CD4-positive, alpha-beta T cell (primary cell): ENCODE data around the gene TARBP2. TPM values are rescaled to one million over a fixed set of nuclear protein-coding genes. Genes with fewer than 3 reads are reported as not detected.
"Not testable (repeated sequence)": the region's sequence is repeated elsewhere in the genome, so short reads cannot be mapped to it uniquely, and the experiment has no call there.

ENCODE experiments used
- ATAC-seq: fragments of 200-7000 bp; cut with Tn5 transposase; one replicate; pipeline ENCODE4 v1.10.0; 2022; ENCODE audit warnings: mild to moderate bottlenecking; ENCODE audit not compliant: poor library complexity
- CTCF ChIA-PET: fragments of 350-600 bp; sonication (Branson Sonifier 250); formaldehyde crosslinking; loops from one replicate; lab custom pipeline; 2021; ENCODE audit warnings: antibody characterized with exemption, inconsistent platforms; lab: Charles Lee
- POLR2A ChIA-PET: fragments of 350-600 bp; sonication (Branson Sonifier 250); formaldehyde crosslinking; loops from one replicate; lab custom pipeline; 2021; ENCODE audit warnings: antibody characterized with exemption, inconsistent platforms; lab: Charles Lee
- DNase-seq, 14 experiments: peaks; one replicate each; pipeline ENCODE4 v3.0.0-alpha.2; 2013 to 2020; ENCODE audit warnings: mixed read lengths in 2 of 14
- H3K27ac ChIP-seq, 2 donors: one replicate each; pipeline versions ENCODE4 v1.5.1 to v1.7.0; 2013; ENCODE audit warnings: low read length in 2 of 2, low read depth in 1 of 2, mild to moderate bottlenecking in 1 of 2
- H3K27me3 ChIP-seq, 2 experiments: 1 replicate in 1 of 2; 2 replicates in 1 of 2; pipeline versions ENCODE4 v1.6.1 to v1.7.0; 2013; ENCODE audit warnings: low read length in 2 of 2, control low read depth in 1 of 2, mild to moderate bottlenecking in 1 of 2, moderate library complexity in 1 of 2; ENCODE audit not compliant: insufficient read depth in 2 of 2, control insufficient read depth in 1 of 2
- H3K36me3 ChIP-seq: one replicate; pipeline ENCODE4 v1.6.1; 2013; ENCODE audit warnings: low read length, control low read depth; ENCODE audit not compliant: insufficient read depth
- H3K4me1 ChIP-seq: one replicate; pipeline ENCODE4 v1.6.1; 2013; ENCODE audit warnings: low read length, control low read depth; ENCODE audit not compliant: insufficient read depth
- H3K4me3 ChIP-seq: one replicate; pipeline ENCODE4 v1.5.1; 2013; ENCODE audit warnings: mild to moderate bottlenecking, low read length, moderate library complexity
- H3K9me3 ChIP-seq, 2 experiments: 1 replicate in 1 of 2; 2 replicates in 1 of 2; pipeline versions ENCODE4 v1.6.1 to v1.7.0; 2013; ENCODE audit warnings: low read length in 2 of 2, mild to moderate bottlenecking in 2 of 2, control low read depth in 1 of 2, moderate library complexity in 1 of 2; ENCODE audit not compliant: control insufficient read depth in 1 of 2, insufficient read depth in 1 of 2
- H3K27ac Mint-ChIP-seq: one replicate; pipeline ENCODE4 v1.8.0; 2020; ENCODE audit warnings: mixed read lengths
- H3K27me3 Mint-ChIP-seq: one replicate; pipeline ENCODE4 v1.8.0; 2021; ENCODE audit warnings: mixed read lengths
- H3K36me3 Mint-ChIP-seq: one replicate; pipeline ENCODE4 v1.8.0; 2021; ENCODE audit warnings: low read depth, mixed read lengths
- H3K4me1 Mint-ChIP-seq: one replicate; pipeline ENCODE4 v1.8.0; 2021; ENCODE audit warnings: low read depth, mixed read lengths
- H3K4me3 Mint-ChIP-seq: one replicate; pipeline ENCODE4 v1.8.0; 2020; ENCODE audit warnings: mild to moderate bottlenecking, mixed read lengths
- H3K9me3 Mint-ChIP-seq: one replicate; pipeline ENCODE4 v1.8.0; 2020; ENCODE audit warnings: mixed read lengths
- intact Hi-C, 2 experiments: fragments of 100-400 bp; cut with DNase I in 1 of 2; cut with micrococcal nuclease in 1 of 2; formaldehyde crosslinking; loops; one replicate each; pipeline versions ENCODE4 v1.15.1 to v1.9.0; 2023 to 2025; cut with DNase I, micrococcal nuclease
- total RNA-seq, 174 experiments: library from RNA in 2 of 174; stranded (reverse) in 2 of 174; gene quantifications; one replicate each; pipeline ENCODE4 v1.2.3 and lab custom pipeline; 2021 to 2026
- TF ChIP-seq, protein P1 (sequence below): fragments of 200-600 bp; IDR thresholded peaks from one replicate; pipeline ENCODE4 v1.8.0; 2022; ENCODE audit warnings: antibody characterized with exemption, mild to moderate bottlenecking

Gene TARBP2
- total RNA-seq, 2 experiments from 2014 or later: 21.7 to 22.4 TPM

DNA sequence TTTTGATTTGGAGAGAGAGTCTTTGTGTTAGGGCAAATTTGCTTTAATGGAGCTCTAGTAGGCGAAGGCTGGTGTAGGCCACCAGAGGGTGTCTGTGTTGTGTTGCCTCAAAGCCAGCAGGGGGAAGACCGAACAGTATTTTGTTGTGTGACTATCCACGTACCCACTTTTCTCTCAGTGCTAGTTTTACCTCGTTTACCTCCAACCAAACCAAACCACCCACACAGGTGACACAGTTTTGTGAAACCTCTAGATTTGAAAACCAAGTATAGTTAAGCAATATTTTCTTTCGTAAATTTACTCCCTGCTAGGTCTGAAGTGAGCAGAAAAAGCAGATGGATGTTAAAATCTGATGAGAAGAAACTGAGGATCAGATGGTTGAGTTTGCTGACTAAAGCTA is 42.5 kb downstream of the TARBP2 start:
- H3K27me3 Mint-ChIP-seq: no peaks in the 10 kb centered on the region
- peaks cover 19% of the 10 kb centered on the region for H3K4me1 Mint-ChIP-seq
- peak; percentile 98 for ATAC-seq
- H3K4me1 ChIP-seq: peaks cover 3% of the 10 kb centered on the region
- no peaks in the 10 kb centered on the region for H3K9me3 Mint-ChIP-seq
- peaks cover 33% of the 10 kb centered on the region for H3K36me3 ChIP-seq
- H3K27ac ChIP-seq: no peak overlapping the region
- intact Hi-C loops: loop anchor here (1.0 to 5.0 kb wide), 3 partner anchors 79 to 204 kb away; partner anchors contain the start of gene ATP5MC2 (in 1 of the 2)
- CTCF ChIA-PET: interaction anchor here (0.6 to 2.3 kb wide), 7 partner anchors 23 to 214 kb away, joined by 3 to 25 read pairs (median 3); partner anchors contain the start of gene ATP5MC2
- H3K27me3 ChIP-seq: no peaks in the 10 kb centered on the region
- H3K9me3 ChIP-seq: no peaks in the 10 kb centered on the region
- DNase-seq: peak; percentile 12 to 77 (median 40)
- peaks cover 45% of the 10 kb centered on the region for H3K36me3 Mint-ChIP-seq
- no peak overlapping the region for H3K4me3 Mint-ChIP-seq
- TF ChIP-seq, protein P1, sequence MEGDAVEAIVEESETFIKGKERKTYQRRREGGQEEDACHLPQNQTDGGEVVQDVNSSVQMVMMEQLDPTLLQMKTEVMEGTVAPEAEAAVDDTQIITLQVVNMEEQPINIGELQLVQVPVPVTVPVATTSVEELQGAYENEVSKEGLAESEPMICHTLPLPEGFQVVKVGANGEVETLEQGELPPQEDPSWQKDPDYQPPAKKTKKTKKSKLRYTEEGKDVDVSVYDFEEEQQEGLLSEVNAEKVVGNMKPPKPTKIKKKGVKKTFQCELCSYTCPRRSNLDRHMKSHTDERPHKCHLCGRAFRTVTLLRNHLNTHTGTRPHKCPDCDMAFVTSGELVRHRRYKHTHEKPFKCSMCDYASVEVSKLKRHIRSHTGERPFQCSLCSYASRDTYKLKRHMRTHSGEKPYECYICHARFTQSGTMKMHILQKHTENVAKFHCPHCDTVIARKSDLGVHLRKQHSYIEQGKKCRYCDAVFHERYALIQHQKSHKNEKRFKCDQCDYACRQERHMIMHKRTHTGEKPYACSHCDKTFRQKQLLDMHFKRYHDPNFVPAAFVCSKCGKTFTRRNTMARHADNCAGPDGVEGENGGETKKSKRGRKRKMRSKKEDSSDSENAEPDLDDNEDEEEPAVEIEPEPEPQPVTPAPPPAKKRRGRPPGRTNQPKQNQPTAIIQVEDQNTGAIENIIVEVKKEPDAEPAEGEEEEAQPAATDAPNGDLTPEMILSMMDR: peak; percentile 76
- POLR2A ChIA-PET: interaction anchor here (1.0 to 2.4 kb wide), 2 partner anchors 43 to 133 kb away, joined by 4 to 26 read pairs; partner anchors contain the start of genes ATP5MC2 and TARBP2
- H3K27ac Mint-ChIP-seq: peak overlapping the region; percentile 68
- H3K4me3 ChIP-seq: no peak overlapping the region

DNA sequence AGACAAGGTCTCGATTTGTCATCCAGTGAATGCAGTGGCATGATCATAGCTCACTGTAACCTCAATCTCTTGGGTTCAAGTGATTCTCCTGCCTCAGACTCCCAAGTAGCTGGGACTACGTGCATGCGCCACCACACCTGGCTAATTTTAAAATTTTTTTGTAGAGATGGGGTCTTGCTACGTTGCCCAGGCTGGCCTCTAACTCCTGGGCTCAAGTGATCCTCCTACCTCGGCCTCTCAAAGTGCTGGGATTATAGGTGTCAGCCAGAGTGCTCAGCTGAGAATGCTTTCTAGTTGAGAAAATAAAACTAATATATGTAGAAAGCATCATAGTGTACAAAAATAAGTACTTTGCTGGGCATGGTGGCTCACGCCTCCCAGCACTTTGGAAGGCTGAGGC is 47.3 kb downstream of the TARBP2 start:
- peaks cover 12% of the 10 kb centered on the region for H3K4me1 ChIP-seq
- peaks cover 51% of the 10 kb centered on the region for H3K36me3 Mint-ChIP-seq
- POLR2A ChIA-PET, DNase-seq, H3K27ac ChIP-seq, H3K27me3 ChIP-seq, intact Hi-C loops, H3K9me3 ChIP-seq, H3K4me3 Mint-ChIP-seq, H3K9me3 Mint-ChIP-seq, H3K4me3 ChIP-seq, ATAC-seq, CTCF ChIA-PET, H3K27me3 Mint-ChIP-seq, H3K27ac Mint-ChIP-seq: not testable (repeated sequence)
- H3K36me3 ChIP-seq: peaks cover 35% of the 10 kb centered on the region
- peaks cover 35% of the 10 kb centered on the region for H3K4me1 Mint-ChIP-seq

GRCh38 chr12:53550131-53550530 is 49.0 kb downstream of the TARBP2 start:
- Mint-ChIP-seq H3K36me3 (peaks cover 42% of the 10 kb centered on the region), H3K4me1 (peaks cover 20% of the 10 kb centered on the region)
- H3K9me3 Mint-ChIP-seq, H3K4me3 ChIP-seq, intact Hi-C loops, H3K27ac Mint-ChIP-seq, DNase-seq, H3K27me3 Mint-ChIP-seq, CTCF ChIA-PET, H3K27ac ChIP-seq, H3K27me3 ChIP-seq, H3K9me3 ChIP-seq, ATAC-seq, H3K4me1 ChIP-seq, H3K4me3 Mint-ChIP-seq: not testable (repeated sequence)
- POLR2A ChIA-PET: interaction anchor here (0.7 kb wide), 1 partner anchor 126 kb away, joined by 3 read pairs; the partner anchor contains the start of gene ATP5MC2
- peaks cover 37% of the 10 kb centered on the region for H3K36me3 ChIP-seq

DNA sequence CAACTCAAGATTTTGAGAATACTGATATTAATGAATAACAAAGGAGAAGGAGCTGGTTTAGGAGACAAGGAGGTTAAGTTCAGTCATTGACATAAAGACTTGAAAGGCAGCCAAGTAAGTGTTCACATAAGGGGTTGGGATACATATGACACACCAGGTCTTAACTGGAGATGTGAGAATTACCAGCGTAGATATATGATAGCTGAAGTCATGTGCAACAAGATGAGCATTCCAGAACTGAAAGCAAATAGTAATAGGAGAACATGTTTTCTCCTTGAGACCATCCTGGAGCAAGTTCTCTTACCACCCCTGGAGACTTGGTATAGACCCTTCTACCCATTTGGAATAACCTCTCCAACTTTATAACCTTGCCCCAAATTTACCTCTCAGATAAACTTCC is 49.5 kb downstream of the TARBP2 start:
- no peak overlapping the region for H3K27ac Mint-ChIP-seq
- intact Hi-C loops: no loop called here
- Histone ChIP-seq H3K27me3 (no peaks in the 10 kb centered on the region), H3K9me3 (no peaks in the 10 kb centered on the region), H3K4me3 (no peak overlapping the region), H3K36me3 (peaks cover 36% of the 10 kb centered on the region), H3K27ac (no peak overlapping the region), H3K4me1 (peaks cover 9% of the 10 kb centered on the region)
- CTCF ChIA-PET: no interaction called here
- no peaks in the 10 kb centered on the region for H3K27me3 Mint-ChIP-seq
- peaks cover 18% of the 10 kb centered on the region for H3K4me1 Mint-ChIP-seq
- peaks cover 42% of the 10 kb centered on the region for H3K36me3 Mint-ChIP-seq
- H3K9me3 Mint-ChIP-seq: no peaks in the 10 kb centered on the region
- TF ChIP-seq, protein P1: no peak
- ATAC-seq (no peak), DNase-seq (no peak)
- POLR2A ChIA-PET: interaction anchor here (0.7 kb wide), 1 partner anchor 125 kb away, joined by 3 read pairs; the partner anchor contains the start of gene ATP5MC2
- H3K4me3 Mint-ChIP-seq: no peak overlapping the region
